ENCODE data around the gene RBBP7.

Gene RBBP7

DNA sequence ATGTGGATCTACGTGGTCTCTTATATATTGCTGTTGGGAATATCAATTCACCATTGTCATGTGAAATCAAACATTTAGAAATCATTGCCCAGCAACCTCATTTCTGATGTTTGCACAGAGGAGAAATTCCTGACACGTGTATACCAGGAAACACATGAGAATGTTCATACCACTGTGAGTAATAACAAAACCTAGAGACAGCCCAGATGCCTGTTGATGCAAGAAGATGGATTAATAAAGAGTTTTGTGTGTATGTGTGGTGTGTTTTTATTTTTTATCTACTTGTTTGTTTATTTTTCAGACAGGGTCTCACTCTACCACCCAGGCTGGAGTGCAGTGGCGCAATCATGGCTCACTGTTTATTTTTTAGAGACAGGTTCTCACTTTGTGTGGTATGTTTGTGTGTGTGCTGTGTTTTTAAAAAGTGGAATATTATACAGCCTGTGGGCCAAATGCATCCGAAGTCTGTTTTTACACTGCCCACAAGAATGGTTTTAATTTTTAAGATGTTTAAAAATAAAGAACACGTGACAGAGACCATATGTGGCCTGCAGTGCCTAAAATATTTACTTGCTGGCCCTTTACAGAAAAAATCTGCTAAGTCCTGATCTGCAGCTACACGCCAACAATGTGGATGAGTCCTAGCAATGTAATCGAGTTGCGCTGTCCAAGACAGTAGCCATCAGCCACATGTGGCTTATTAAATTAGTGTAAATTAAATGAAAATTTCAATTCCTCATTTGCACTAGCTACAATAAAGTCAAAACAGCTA, 44.7 kb downstream of the RBBP7 start:
- DNase-seq (ENCODE audit: low read depth) = no peak

GRCh38 chrX:16822723-16823122, 47.4 kb downstream of the RBBP7 start:
- no peak for DNase-seq (ENCODE audit: low read depth)

GRCh38 chrX:16819634-16820033, 50.5 kb downstream of the RBBP7 start:
- DNase-seq (ENCODE audit: low read depth) = no peak

DNA sequence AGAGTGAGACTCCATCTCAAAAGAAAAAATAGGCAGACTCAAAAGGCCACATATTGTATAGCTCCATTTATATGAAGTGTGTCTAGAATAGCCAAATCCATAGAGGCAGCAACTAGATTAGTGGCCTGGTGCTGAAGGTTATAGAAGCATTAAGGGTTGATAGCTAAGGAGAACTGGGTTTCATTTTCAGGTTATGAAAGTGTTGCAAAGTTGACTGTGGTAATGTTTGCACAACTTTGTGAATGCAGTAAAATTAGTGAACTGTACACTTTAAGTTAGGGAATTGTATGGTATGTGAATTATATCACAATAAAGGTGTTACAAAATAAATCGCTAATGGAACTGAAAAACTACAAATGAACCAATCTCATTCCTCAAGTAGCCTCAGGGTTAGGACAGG, 55.6 kb downstream of the RBBP7 start:
- no peak for DNase-seq (ENCODE audit: low read depth)

DNA sequence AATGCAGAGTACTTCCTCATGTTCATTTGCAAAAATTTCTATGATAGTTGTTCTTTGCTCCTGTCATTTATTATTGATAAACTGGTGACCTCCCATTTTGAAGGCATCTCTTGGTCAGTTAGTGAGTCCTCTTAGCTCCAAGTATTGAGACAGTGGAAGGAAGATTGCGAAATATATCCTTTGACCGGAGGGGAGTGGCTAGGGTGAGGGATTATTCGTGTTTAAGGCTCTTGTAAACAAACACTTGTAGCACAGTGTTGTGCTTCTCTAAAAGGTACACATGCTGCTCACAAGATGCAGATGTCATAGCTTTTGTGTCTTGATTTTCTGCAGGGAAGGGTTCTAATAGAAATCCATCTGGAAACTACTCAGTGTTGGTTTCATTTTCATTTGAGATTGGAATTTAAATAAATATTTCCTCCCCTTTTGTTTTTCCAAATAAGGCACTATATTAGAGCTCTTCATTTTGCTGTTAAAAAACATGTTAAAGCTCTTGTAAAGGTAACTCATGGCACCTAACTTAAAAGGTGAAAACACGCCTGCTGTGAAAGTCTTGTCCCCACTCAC, 62.1 kb downstream of the RBBP7 start:
- DNase-seq (ENCODE audit: low read depth) = no peak

GRCh38 chrX:16807548-16807947, 62.6 kb downstream of the RBBP7 start:
- no peak for DNase-seq (ENCODE audit: low read depth)

DNA sequence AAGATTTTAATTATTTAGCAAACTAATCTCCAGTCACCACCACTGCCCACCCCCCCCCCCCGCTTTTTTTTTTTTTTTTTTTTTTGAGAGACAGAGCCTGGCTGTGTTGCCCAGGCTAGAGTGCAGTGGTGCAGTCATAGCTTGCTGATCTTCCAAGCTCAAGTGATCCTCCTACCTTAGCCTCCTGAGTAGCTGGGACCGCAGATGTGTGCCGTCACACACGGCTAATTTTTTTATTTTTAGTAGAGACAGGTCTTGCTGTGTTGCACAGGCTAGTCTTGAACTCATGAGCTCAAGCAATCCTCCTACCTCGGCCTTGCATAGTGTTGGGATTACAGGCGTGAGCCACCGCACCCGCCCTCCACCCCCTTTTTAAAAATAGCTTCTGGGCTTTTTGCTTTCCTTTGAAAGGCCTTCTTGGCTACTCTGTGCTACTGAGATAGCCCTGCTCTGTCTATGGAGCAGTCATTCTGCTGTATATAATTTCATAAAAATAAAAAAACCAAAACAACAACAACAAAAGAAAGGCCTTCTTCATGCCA, 65.2 kb downstream of the RBBP7 start:
- no peak for DNase-seq (ENCODE audit: low read depth)

DNA sequence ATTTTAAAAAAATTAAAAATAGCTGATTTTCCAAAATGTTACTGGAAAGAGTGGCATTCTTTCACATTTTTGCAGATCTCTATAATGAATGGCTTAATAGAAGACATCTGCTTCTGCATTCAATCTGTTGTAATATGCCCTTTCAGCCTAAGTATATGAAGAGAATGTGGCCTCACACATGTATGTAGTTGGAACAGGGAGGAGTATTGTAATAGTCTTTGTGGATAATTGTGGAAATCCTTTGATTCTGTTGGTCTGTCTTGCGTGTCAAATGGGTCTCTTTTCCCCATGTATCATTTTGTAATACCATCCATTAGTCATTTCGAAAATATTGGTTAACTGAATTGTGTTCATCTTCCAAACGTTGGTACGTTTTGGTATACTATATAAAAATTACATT, 72.3 kb downstream of the RBBP7 start:
- no peak for DNase-seq (ENCODE audit: low read depth)

- no peak for DNase-seq (ENCODE audit: low read depth)
Observed at GRCh38 chrX:16797358-16797757, 72.8 kb downstream of the RBBP7 start.

- no peak for DNase-seq (ENCODE audit: low read depth)
Observed at GRCh38 chrX:16796298-16796697, 73.9 kb downstream of the RBBP7 start.
